Effector CD4-positive, alpha-beta T cell (primary cell): Measurements from ENCODE around the gene HPCA.

Experiments
- DNase-seq: peaks from one replicate; pipeline ENCODE4 v3.0.0-alpha.2; 2020

The HPCA gene

DNA sequence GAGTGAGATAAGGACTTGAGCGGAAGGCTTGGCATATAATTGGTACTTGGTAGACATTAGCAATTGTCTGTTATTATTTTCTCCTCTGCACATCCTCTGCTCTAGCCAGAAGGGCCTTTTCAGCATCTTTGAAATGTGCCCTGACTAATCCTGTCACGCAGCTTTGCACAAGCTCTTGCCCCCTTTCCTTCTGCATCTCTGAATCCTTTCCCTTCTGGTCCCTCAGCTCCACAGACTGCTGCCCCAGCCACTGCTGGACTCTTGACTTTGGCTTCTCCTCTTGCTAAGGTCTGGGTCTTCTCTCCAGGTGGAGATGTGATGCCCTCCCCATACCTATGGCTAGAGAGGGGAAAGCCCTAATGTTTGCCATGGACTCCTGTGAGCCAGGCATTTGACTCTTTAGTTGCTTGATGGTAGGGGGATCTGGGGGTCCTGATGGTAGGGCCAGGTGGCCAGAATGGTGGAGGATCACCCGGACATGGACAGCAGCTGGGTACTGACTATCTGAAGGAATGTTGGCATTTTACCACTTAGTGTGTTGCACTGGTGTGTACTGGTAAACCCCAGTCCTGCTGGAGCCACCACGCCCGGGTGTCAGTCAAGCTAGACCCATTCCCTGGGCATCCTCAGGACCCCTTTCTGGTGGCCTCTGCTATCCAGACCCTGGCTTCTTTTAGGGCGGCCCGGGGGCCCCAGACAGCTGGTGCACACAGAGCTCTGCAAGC is 4.4 kb downstream of the HPCA start:
- no peak for DNase-seq

DNA sequence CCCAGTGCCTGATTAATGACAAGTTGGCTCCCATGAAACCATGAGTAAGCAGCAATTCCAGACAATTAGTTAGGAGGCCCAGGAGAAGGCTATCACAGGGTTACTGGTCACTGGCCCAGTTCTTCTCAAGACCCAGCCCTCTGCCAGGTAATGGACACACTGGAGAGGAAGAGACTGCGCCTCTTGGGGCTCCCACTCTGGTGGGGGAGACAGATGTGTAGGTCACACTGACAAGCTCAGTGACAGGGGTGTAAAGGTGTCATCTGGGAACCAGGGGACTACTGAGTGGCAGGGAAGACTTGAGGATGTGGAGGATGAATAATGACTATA is 4.9 kb downstream of the HPCA start:
- DNase-seq: no peak

DNA sequence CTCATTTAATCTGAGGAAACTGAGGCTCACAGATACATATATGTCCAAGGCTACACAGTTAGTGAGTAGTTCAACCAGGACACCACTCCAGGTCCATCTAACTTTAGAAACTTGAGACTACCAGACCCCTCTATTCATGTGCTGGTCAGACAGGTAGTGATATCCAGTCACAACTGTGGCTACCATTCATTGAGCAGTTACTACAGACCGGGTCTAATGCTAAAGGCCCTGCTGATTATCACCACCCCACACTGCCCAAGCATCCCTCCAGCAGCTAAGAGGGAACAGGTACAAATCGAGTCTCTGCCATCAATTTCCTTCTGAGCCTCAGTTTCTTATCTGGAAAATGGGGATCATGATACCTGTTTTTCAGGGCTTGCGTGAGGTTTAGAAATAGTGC is 5.3 kb downstream of the HPCA start:
- DNase-seq: no peak

DNA sequence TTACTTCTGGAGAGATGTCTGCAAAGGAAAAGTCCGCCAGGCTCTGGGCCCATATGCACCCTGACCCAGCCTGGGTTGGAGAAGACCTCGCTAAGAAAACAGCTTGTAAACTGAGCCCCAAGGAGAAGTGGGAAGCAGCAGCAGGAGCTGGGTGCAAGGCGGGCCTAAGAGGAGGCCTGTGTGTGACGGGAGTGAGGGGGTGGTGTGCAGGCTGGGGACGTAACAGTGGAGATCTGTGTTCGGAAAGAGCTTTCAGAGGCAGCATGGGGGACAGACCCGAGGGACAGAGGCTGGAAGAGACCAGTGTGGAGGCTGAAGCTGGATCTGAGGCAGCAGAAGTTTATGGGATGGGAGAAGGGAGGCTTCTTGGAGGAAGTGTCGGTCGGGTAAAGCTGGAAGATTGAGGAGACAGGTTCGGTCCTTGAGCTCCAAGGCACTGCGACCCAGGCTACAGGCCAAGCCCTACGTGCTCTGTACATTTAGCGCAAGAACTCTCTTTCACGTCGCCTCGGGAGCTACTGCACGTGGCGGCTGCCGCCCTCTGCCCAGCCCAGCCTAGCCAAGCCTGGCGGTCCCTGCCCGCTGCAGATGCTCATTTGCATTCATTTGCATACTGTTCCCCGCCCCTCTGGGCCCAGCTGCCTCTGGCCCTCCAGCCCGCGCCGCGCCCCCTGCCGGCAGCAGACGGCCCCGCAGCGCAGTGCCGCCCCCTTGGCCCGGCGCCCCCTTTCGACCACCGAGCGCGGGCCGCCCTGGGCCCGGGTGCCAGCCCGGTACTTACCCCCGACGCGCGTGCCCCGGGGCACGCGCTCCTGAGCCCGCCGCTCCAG is 6.3 kb downstream of the HPCA start:
- DNase-seq: no peak

DNA sequence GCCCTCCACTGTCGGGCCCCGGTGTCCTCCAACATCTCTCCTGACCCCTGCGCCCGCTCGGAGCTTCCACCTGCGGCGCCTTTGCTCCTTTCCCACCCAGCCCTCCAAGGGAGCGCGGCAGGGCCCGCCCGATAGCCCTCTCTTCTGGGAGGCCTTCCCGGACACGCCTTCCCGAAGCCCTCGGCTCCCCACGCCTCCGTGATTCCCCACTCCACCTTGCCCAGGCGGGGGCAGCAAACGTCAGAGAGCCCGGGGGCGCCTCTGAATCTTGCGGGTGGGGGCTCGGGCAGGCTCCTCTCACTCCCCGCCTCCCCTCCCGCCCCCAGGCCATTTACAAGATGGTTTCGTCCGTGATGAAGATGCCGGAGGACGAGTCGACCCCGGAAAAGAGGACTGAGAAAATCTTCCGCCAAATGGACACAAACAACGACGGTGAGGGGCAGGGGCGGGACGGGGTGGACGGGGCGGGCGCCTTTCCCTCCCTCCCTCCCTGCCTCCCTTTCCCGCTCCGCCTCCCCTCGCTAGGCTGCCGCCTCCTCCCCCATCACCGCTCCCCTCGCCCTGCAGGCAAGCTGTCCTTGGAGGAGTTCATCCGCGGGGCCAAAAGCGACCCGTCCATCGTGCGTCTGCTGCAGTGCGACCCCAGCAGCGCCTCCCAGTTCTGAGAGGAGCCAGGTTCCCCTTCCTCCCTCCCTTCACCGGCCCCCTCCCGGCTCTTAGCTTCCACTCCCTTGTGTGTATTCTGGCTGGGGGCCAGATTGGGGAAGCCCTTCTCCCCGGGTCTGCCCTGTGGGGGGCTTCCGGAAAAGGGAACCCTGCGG is 7.1 kb downstream of the HPCA start:
- DNase-seq: no peak

DNA sequence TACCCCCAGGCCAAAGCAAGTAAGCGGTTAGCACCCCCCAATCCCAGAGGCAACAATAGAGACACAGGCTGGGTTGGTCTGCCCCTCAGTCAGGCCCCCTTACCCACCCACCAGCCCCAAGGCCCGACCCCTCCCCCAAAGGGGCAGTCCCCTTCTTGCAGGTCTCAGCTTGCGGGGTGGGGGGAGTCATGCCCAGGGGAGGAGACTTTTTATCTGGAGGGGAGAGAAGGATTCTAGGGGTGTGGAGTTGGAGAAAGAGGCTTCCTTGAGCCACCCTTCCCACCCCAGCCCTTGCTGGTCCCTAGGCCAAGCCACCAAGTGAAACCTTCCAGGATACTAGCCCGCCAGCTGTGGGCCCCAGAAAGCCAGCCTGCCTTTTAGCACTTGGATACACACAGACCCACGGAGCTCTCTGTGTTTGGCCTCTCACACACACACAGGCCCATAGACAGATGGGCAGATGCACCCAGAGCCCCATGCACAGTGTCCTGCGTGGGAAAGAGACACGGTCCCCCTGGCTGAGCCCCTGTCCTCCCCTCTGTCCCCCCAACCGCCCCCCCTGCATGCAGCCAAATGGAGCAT is 7.8 kb downstream of the HPCA start:
- DNase-seq: no peak

DNA sequence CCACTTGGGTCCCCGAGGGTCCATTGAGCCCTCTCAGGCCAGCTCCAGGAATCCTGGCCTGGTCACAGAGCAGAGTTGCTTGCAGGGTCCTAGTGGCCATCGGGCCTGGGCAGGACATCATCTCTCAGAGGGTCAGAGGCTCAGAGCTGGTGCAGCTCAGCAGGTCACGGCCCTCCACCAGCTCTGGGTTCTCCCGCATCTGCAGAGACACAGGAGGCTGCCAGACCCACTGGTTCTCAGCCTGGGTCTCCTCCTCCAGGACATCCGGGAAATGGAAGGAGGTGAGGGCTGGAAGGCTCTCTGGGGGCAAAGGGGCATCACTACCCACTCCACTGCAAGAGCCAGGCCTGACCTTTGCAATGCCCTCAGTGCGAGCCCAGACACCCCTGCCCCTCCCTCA is 8.4 kb downstream of the HPCA start:
- no peak for DNase-seq

DNA sequence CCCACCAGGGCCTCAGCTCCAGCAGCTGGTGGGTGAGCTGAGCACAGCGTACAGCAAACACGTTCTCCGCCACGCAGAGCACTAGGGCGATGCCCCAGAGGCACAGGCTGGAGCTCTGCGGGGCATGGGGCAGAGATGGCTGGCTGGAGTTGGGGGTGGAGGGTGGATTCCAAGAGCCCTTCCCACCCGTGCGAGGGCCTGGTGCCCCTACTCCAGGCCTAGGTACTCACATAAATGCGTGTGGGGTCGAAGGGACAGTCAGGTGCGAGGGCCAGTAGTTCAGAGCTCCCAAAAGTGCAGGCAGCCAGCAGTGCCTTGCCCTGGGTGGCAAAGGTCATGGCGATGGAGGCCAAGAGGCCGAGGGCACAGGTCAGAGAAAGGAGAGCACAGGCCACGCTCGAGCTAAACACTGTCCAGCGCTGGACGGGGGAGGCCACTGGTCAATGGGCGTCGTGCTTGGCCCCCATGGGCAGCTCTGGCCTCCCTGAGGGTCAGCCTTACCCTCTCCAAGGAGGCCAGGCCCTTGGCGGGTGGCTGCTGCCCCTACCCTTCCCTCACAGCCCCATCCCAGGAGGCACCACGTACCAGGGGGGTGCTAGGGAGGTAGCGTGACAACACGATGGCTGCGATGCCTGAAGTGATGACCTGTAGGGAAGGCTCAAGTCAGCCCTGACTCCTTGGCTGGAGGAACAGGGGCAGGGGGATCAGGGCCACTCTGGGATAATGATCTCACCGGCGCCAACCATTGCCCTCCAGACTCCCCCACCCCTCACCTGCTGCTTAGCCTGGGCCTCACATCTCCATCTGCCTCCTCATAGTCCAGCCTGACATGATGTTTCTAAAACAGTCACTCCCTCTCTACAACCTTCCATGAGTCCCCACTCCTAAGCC is 9.3 kb downstream of the HPCA start:
- no peak for DNase-seq

DNA sequence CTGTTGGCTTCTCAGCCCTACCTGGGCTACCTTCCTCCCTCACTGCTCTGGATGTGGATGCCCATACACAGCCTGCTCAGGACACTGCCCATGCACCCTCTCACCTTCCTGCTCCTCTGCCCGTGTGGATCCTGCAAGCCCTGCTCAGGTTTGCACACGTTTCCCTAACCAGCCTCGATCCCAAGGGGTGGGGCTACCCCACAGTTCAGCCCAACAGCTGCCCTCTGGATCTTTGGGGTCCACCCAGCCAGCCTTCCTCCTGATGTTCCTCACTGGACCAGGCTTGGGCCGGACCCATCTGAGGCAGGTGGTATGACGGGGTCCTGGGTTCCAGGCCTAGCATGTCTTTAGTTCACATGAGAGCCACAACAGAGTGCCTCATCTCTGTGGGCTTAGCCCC is 10.2 kb downstream of the HPCA start:
- DNase-seq: no peak

DNA sequence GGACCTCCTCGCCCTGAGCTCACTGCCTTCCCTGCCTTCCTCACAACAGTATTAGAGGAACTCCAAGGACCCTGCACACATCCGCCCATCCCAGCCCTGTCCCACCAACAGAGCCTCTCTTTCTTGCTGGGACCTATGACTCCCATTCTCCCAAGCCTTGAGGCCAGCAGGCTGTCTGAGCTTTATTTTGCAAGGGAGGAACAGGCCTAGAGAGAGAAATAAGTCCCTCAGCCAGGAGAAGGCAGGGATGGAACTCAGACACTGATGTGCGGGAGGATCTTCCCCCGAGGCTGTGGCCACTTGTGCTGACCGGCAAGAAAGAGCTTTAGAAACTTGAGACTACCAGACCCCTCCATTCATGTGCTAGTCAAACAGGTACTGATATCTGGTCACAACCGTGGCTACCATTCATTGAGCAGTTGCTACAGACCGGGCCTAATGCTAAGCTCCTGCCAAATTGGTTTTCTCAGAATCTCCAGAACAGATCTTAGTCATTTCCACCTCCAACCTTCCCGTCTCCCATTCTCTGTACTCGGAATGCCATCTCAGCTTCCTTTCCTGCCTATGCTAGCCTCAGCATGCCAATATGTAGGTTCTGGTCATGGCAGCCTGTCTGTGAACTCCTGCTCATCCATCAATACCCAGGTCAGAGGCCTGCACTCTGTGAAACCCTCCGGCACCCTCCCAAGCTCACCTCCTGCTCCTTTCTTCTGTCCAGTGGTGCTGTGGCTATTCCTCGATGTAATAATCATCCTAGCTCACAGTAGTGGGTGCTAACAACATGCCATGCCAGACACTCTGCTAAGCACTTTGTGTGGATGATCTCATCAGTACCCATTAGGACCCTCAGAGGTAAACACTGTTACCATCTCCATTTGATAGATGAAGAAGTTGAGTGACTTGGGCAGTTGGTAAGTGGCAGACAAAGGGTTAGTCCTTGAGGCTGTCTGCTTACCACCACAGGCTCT is 11.1 kb downstream of the HPCA start:
- no peak for DNase-seq

DNA sequence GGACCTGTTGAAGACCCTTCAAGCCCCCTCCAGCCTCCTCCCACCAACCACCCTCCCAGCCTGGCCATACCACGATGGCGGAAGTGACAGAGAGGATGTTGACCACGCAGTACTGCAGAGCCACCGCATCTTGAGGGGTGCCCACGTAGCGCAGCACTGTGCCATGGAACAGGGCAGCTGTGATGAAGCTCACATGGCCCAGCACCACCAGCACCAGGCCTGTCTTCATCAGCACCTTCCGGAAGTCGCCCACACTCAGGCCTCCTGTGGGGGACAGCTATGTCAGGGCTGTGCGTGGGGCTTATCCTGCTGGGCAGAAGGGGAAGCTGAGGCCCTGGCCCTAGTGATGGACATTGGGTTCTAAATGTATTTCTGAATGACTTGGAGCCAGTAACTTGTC is 11.8 kb downstream of the HPCA start:
- no peak for DNase-seq

DNA sequence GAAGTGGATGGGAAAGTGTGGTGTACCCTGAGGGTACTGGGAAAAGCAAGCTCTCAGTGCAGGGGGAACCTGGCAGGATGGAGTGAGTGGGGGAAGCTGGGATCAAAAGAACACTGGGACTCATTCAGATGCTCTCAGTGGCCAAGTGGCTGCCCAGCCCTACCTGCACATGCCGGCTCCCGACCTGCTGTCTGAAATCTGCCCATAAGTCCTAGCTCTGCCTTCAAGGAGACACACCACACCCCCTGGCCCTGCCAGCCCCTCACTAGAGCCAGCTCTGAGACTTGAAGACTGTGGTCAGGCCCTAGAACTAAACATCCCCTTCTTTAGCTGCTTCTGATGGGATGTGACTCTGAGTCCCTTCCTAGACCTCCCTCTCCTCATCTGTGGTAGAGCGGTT is 12.7 kb downstream of the HPCA start:
- DNase-seq: no peak

DNA sequence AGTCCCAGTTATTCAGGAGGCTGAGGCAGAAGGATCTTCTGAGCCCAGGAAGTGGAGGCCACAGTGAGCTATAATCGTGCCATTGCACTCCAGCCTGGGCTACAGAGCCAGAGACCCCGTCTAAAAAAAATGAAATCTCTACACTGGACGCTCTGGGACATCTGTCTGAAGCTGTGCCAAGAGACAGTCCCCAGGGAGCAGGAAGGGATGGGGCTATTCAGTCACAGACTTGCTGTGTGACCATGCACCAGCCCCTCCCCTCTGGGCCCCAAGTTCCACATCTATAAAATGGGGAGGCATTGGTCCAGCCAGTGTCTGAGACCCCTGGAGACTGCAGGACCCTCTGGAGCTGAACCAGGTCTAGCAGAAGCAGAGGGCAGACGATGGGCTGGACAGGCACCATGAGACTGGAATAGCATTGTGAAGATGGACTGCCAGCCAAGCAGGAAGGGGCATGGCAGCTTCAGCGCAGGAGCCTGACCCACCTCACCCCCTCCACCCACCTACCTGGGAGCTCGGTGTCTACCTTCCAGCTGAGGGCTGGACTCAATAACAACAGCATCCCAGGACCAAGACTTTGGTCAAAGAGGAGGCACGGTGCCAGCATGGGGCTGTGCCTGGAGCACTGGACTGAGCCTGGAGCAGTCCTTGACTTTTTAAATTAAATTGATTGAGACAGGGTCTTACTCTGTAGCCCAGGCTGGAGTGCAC is 13.4 kb downstream of the HPCA start:
- DNase-seq: no peak

DNA sequence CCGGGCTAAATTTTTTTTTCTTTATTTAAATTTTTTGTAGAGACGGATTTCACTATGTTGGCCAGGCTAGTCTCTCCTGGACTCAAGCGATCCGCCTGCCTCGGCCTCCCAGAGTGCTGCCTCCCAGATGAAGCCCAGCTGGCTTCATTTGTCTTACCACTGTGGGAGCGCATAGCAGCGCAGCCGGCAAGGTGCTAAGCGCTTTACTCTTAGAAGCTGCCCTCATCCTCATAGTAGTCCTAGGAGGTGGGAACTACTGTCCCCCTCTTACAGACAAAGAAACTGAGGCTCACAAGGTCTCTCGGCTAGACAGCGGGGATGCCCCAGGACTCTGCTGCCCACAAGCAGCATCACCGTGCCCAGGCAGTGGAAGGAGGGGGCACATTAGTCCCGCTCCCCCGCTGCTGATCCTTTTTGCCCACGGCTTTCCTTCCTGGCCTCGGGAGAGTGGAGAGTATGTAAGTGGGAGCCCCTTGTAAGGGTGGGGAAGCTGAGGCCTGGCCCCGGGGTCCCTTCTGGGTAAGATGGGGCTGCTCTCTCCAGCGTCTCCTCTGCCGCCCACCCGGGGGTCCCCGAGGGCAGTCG is 14.2 kb downstream of the HPCA start:
- DNase-seq: no peak

DNA sequence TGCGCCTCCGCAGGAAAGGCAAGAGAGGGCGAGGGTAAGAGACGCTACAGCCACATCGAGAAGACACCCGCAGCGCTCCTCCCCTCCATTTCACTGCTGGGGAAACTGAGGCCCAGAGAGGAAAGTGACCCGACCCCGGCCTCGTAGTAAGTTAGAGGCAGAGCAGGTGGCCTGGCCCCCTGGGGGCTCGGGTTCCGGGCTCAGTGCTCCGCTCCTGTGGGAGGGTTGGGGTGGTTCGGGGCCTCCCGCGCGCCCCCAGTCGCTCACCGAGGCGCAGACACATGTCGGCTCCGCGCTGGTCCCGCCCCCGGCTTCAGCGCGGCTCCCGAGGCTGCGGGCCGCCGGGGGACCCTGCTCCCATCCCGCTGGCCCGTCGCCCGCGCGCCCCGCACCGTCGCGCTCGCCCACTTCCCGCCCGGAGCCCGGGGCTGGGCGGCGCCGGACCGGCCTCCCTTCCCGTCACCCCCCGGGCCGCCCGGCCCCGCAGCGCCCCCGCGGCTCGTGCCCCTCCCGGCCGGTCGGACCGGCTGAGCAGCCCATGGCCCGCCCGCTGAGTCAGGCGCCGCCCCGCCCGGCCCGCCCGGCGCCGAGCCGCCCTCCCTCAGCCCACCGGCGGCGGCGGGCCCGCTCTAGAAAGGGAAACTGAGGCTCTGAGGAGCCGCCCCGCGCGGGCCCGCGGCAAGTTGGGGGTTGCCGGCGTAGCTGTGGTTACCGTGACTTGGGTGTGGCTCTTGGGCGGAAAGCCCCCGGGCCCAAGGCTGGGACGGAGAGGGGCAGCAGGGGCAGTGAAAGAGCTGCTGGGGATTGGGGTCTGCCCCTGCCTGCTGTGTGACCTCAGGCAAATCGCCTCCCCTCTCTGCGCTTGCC is 14.9 kb downstream of the HPCA start, which contains the start of gene TMEM54:
Gene TMEM54 (minus strand): TSS at position 434 of the 867 bp plus-strand sequence. CDS start 151 bp downstream, at position 283.
- DNase-seq: no peak

DNA sequence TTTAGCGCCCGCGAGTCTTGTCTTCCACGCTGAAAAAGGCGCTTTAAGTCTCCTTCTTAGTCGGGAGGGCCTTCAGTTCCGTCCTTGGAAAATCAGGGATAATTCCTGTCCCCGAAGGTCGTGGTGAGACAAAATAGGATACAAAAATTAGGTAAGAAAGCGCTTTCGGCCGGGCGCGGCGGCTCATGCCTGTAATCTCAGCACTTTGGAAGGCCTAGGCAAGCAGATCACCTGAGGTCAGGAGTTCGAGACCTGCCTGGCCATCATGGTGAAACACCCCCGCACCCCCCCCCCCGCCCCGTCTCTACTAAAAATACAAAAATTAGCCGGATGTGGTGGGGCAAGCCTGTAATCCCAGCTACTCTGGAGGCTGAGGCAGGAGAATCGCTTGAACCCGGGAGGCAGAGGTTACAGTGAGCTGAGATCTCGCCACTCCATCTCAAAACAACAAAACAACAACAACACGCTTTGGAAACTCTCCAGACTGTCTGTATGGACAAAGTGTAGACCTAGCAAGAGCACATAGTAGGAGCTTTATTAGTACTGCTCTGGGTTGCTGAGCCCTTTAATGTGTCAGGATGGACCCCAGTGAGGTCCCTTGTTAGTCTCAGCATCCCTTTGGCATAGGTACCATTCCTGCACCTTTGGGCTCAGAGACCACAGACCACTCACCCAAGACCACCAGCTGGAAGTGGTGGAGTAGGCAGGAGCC is 15.7 kb downstream of the HPCA start:
- DNase-seq: no peak

DNA sequence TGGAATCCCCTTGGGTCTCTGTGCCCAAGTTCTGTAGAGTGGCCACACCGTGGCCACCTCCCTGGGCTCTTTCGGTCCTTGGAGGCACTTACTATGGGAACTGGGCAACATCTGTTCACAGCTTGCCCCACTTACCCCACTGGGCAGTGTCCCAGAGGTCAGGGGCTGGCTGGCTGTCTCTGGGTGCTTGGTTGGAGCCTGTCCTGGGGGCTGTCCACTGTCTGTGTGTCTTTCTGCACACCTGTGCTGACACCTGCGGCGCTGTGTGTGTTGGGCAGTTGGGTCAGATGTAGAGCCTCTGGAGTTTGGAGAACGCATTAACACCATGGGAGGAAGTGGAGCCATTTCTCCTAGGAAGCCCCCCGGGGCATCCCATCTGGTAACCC is 16.2 kb downstream of the HPCA start:
- DNase-seq: no peak
